Lung (tissue), 12 donors: ENCODE measurements around the gene DNAH7. TPM values are rescaled to one million over a fixed set of nuclear protein-coding genes. Genes with fewer than 3 reads are reported as not detected.

Experiments used
- ATAC-seq: fragments of 200-7000 bp; cut with Tn5 transposase; one replicate; pipeline ENCODE4 v1.9.1; 2020; ENCODE audit warnings: moderate number of reproducible peaks; ENCODE audit not compliant: insufficient read depth, low FRiP score
- DNase-seq, 3 donors: peaks; one replicate each; pipeline ENCODE4 v3.0.0-alpha.2; 2013 to 2017
- H3K27ac ChIP-seq, 2 donors: one replicate each; pipeline ENCODE4 v1.5.1; 2013; ENCODE audit warnings: mild to moderate bottlenecking in 2 of 2, moderate library complexity in 2 of 2, control low read depth in 1 of 2, inconsistent platforms in 1 of 2, low read depth in 1 of 2, low read length in 1 of 2
- H3K27me3 ChIP-seq, 3 donors: one replicate each; pipeline ENCODE4 v1.5.1; 2013; ENCODE audit warnings: low read length in 2 of 3; ENCODE audit not compliant: control insufficient read depth in 3 of 3, insufficient read depth in 3 of 3
- H3K36me3 ChIP-seq, 4 donors: one replicate each; pipeline ENCODE4 v1.5.1; 2013; ENCODE audit warnings: low read length in 4 of 4, mild to moderate bottlenecking in 1 of 4, moderate library complexity in 1 of 4; ENCODE audit not compliant: control insufficient read depth in 4 of 4, insufficient read depth in 4 of 4
- H3K4me1 ChIP-seq, 5 donors: one replicate each; pipeline ENCODE4 v1.5.1; 2013; ENCODE audit warnings: low read length in 5 of 5, mild to moderate bottlenecking in 2 of 5, moderate library complexity in 1 of 5; ENCODE audit not compliant: control insufficient read depth in 5 of 5, insufficient read depth in 5 of 5
- H3K4me3 ChIP-seq: one replicate; pipeline ENCODE4 v1.5.1; 2013; ENCODE audit warnings: mild to moderate bottlenecking, control low read depth, moderate library complexity
- H3K9ac ChIP-seq, 2 donors: one replicate each; pipeline ENCODE4 v1.5.1; 2013; ENCODE audit warnings: low read length in 2 of 2, control low read depth in 1 of 2; ENCODE audit not compliant: insufficient read depth in 1 of 2
- H3K9me3 ChIP-seq, 4 donors: one replicate each; pipeline ENCODE4 v1.5.1; 2013; ENCODE audit warnings: low read length in 3 of 4, mild to moderate bottlenecking in 1 of 4, moderate library complexity in 1 of 4; ENCODE audit not compliant: control insufficient read depth in 4 of 4, insufficient read depth in 3 of 4
- WGBS, 2 donors: extraction: QIAGEN DNeasy Blood & Tissue Kit; methylation state at CpG; one replicate each; pipeline ENCODE4 v1.1.7; 2013; 5-methylcytosine and 5-hydroxymethylcytosine counted together
- polyA plus RNA-seq, 2 donors: library from polyadenylated mRNA; stranded (reverse); fragments of 200-250 nt; gene quantifications; one replicate each; pipeline ENCODE4 v1.2.1, GENCODE V29; 2013
- total RNA-seq, 2 donors: library from RNA; depleted of rRNA in 1 of 2; stranded (reverse); fragments of >200 nt in 1 of 2; gene quantifications; one replicate each; pipeline ENCODE4 v1.2.1, GENCODE V29; 2014 to 2021
- TF ChIP-seq, protein P1 (sequence below): IDR thresholded peaks from 2 replicates; pipeline ENCODE4 v1.5.1; 2012; ENCODE audit warnings: mild to moderate bottlenecking; ENCODE audit errors: control extremely low read depth, extremely low read depth
- donor health status: control.
- donor health status: control.
- donor health status: Bipolar disorder and iron deficiency.
- donor health status: healthy.
- donor health status: DM: yes; HTN: yes; CAD: no.

Gene DNAH7
- total and polyA plus RNA-seq, 4 donors, result 1.9 to 32.9 (median 11.3) TPM

DNA sequence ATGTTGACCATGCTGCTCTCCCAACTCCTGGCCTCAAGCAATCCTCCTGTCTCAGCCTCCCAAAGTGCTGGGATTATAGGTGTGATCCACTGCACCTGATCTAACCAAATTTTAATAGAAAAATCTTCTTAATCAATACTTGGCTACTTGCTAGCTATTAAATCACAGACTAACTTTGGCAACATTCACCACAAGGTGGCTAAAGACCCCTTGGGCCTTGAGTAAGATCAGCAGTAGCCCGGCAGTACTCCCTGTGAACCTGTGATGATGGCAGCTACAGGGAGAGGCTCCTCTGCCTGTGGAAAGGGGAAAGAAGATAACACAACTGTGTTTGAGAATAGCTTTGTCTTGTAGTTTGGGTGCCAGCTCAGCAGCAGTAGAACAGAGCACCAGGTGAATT is 308.8 kb downstream of the DNAH7 start:
- Histone ChIP-seq H3K27ac (no peak overlapping the region), H3K27me3 (no peaks in the 10 kb centered on the region), H3K9me3 (peaks cover 0 to 7% (median 0%) of the 10 kb centered on the region in 4 donors), H3K4me1 (no peaks in the 10 kb centered on the region), H3K4me3 (no peak overlapping the region), H3K36me3 (no peaks in the 10 kb centered on the region), H3K9ac (no peak overlapping the region)
- DNase-seq (no peak), ATAC-seq (no peak)
- 92 to 97% methylated on average over 1 of the region's 1 CpG for WGBS, 2 donors
- TF ChIP-seq, protein P1, sequence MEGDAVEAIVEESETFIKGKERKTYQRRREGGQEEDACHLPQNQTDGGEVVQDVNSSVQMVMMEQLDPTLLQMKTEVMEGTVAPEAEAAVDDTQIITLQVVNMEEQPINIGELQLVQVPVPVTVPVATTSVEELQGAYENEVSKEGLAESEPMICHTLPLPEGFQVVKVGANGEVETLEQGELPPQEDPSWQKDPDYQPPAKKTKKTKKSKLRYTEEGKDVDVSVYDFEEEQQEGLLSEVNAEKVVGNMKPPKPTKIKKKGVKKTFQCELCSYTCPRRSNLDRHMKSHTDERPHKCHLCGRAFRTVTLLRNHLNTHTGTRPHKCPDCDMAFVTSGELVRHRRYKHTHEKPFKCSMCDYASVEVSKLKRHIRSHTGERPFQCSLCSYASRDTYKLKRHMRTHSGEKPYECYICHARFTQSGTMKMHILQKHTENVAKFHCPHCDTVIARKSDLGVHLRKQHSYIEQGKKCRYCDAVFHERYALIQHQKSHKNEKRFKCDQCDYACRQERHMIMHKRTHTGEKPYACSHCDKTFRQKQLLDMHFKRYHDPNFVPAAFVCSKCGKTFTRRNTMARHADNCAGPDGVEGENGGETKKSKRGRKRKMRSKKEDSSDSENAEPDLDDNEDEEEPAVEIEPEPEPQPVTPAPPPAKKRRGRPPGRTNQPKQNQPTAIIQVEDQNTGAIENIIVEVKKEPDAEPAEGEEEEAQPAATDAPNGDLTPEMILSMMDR, result no peak

DNA sequence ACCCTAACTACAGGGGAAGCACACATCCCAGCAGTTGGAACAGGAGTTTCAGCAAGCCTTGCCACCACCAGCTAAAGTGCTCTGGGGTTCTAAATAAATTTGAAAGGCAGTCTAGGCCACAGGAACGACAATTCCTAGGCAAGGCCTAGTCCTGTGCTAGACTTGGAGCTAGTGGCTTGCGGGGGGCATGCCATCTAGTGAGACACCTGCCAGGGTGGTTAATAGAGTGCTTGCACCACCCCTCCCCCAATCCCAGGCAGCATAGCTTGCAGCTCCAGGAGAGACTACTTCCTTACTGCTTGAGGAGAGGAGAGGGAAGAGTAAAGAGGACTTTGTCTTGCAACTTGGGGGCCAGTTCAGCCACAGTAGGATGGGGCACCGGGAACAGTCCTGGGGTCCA is 309.8 kb downstream of the DNAH7 start:
- no peak overlapping the region for H3K4me3 ChIP-seq
- no peaks in the 10 kb centered on the region for H3K27me3 ChIP-seq
- DNase-seq (no peak), ATAC-seq (no peak)
- no peaks in the 10 kb centered on the region for H3K4me1 ChIP-seq
- WGBS, 2 donors, result 95% methylated on average over 3 of the region's 3 CpGs
- H3K27ac ChIP-seq, result no peak overlapping the region
- TF ChIP-seq, protein P1, result no peak
- no peaks in the 10 kb centered on the region for H3K36me3 ChIP-seq
- no peak overlapping the region for H3K9ac ChIP-seq
- H3K9me3 ChIP-seq, result peaks cover 0 to 7% (median 0%) of the 10 kb centered on the region in 4 donors

DNA sequence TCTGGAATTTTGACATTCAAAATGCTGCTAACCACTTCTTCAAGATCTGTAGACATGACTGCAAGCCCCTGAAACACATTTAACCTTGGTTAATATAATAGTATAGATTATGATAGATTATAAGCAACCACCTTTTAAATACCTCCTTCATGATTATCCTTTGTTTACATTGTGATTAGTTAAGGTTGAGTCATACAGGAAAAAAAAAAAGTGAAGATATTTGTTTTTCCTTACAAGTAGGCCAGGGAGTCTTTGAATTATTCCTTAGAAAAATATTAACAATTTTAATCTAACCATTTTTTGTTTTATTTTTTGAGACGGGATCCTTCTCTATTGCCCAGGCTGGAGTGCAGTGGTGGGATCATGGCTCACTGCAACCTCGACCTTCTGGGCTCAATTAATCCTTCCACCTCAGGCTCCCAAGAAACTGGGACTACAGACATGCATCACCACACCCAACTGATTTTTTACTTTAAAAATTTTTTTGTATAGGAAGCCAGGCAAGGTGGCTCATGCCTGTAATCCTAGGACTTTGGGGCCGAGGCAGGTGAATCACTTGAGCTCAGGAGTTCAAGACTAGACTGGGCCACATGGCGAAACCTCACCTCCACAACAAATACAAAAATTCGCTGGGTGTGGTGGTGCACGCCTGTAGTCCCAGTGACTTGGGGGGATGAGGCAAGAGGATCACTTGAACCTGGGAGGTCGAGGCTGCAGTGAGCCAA is 312.3 kb downstream of the DNAH7 start:
- no peak overlapping the region for H3K9ac ChIP-seq
- H3K4me1 ChIP-seq, result no peaks in the 10 kb centered on the region
- no peak overlapping the region for H3K4me3 ChIP-seq
- H3K36me3 ChIP-seq, result no peaks in the 10 kb centered on the region
- no peak for ATAC-seq
- no peak overlapping the region for H3K27ac ChIP-seq
- H3K27me3 ChIP-seq, result no peaks in the 10 kb centered on the region
- TF ChIP-seq, protein P1, result no peak
- DNase-seq, result no peak
- WGBS, 2 donors, result 77 to 78% methylated on average over 7 of the region's 7 CpGs
- H3K9me3 ChIP-seq, result peaks cover 0 to 7% (median 0%) of the 10 kb centered on the region in 4 donors
